Mononuclear cell (primary cell): ENCODE measurements around the gene ADGRG1. TPM values are rescaled to one million over a fixed set of nuclear protein-coding genes. Genes with fewer than 3 reads are reported as not detected.
"Not testable (repeated sequence)": the region's sequence is repeated elsewhere in the genome, so short reads cannot be mapped to it uniquely, and the experiment has no call there.

Experiments used
- H3K27me3 ChIP-seq: 2 replicates; pipeline ENCODE4 v1.6.0; 2011; ENCODE audit warnings: low read length, control low read depth; ENCODE audit not compliant: insufficient read depth
- H3K4me1 ChIP-seq: 2 replicates; pipeline ENCODE4 v1.5.1; 2011; ENCODE audit warnings: mild to moderate bottlenecking, low read length, control low read depth; ENCODE audit not compliant: insufficient read depth
- H3K4me3 ChIP-seq: 2 replicates; pipeline ENCODE4 v1.5.1; 2011; ENCODE audit warnings: mild to moderate bottlenecking, low read length, moderate library complexity
- H3K9me3 ChIP-seq: 2 replicates; pipeline ENCODE4 v1.5.1; 2011; ENCODE audit warnings: low read depth, mild to moderate bottlenecking, control low read depth, low read length
- total RNA-seq: library from RNA; depleted of rRNA; stranded (reverse); fragments of >200 nt; gene quantifications from one replicate; pipeline ENCODE4 v1.2.3, GENCODE V29; 2012

Gene ADGRG1
- total RNA-seq: 12.2 TPM

DNA sequence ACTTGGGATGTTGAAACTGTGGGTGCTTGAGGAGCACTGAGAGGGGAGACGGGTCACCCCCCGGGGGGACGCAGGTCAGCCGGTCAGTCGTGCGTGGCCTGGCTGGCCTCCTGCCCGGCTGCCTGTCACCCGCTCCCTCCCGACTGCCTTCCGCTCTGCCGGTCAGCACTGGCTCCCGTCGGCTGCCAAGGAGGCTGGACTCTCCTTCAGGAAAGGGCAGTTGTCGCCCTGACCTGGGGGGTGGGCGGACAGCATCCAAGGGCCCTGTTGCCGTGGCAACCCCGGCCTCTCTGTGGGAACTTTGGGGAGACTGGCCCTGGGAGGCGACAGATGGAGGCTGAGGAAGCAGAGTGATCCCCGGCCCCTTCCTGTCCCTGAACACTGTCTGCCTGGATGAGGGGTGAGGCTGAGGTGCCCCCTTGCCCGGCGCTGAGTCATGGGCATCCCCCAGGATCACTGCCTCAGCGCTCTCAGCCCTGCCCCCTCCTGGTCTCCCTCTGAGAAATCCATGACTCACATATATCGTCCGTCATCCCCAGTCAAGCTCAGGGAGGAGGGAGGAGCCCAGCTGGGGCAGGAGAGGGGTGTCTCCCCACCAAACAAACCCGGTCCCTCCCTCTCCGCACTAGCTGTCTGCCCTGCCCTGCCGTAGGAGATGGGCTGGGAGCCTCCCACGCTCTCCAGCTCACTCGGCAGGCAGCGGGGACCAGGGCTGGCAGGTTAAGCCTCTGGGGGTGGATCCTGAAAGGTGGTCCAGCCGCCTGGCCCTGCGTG lies at the start of gene ADGRG1:
Gene ADGRG1, plus strand, starts transcription at position 623 of the 774 bp plus-strand sequence. CDS start 21,658 bp downstream, outside the sequence.
- no peaks in the 10 kb centered on the region for H3K4me1 ChIP-seq
- no peaks in the 10 kb centered on the region for H3K9me3 ChIP-seq
- peaks cover 16% of the 10 kb centered on the region for H3K27me3 ChIP-seq
- H3K4me3 ChIP-seq: no peak within 1 kb of the TSS

DNA sequence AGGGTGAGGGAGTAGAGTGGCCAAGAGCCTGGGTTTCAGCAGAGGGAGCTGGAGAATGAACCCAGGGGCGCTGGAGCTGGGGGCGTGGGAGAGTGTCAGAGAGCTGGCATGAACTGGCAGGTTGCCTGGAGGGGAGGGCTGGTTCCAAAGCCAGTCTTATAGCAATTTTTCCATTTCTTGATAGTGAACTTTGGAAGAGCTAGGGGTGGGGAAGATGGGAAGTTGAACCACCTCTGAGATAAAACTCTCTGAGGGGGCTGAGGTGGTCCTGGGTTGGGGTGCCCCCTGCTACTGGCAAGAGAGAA lies 49.1 kb upstream of the ADGRG1 start:
- H3K4me3 ChIP-seq: no peak overlapping the region
- no peaks in the 10 kb centered on the region for H3K9me3 ChIP-seq
- H3K27me3 ChIP-seq: no peaks in the 10 kb centered on the region
- peaks cover 38% of the 10 kb centered on the region for H3K4me1 ChIP-seq

DNA sequence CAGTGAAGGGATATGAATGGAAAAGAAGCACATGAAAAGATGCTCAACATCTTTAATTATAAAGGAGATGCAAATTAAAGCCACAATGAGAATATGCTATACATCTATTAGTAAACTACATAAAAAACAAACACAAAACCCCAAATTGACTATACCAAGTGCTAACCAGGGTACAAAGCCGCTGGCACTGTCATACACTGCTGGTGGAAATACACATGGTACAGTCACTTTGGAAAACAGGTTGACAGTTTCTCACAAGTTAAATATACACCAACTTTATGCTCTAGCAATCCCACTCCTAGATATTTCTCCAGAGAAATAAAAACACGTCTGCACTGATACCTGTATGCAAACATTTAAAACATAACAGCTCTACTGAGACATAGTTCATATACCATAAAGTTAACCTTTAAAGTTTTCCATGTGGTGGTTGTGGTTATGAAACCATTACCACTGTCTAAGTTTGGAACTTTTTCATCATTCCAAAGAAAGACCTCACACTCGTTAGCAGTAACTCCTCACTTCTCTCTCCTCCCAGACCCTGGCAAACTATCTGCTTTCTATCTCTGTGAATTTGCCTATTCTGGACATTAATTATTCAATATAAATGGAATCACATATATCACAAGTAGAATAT lies 43.3 kb upstream of the ADGRG1 start:
- Histone ChIP-seq H3K4me1 (peaks cover 10% of the 10 kb centered on the region), H3K9me3 (no peaks in the 10 kb centered on the region), H3K27me3 (no peaks in the 10 kb centered on the region), H3K4me3 (no peak overlapping the region)

DNA sequence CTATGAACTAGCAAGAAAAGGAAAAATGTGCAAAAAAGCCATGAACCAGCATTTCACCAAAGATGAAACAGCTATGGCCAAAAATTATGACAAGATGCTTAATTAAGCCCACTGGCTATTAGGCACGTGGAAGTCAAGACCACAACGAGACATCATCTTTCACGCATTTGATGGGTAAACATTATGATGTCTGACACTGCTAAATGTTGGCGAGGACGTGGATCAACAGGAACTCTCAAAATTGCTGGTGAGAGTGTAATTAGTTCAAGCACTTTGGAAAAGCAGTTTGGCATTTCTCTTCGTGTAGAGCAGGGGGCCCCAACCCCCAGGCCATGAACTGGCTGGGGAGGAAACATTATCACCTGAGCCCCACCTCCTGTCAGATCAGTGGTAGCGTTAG lies 39.6 kb upstream of the ADGRG1 start:
- peaks cover 44% of the 10 kb centered on the region for H3K4me1 ChIP-seq
- no peaks in the 10 kb centered on the region for H3K9me3 ChIP-seq
- H3K27me3 ChIP-seq: no peaks in the 10 kb centered on the region
- H3K4me3 ChIP-seq: no peak overlapping the region

DNA sequence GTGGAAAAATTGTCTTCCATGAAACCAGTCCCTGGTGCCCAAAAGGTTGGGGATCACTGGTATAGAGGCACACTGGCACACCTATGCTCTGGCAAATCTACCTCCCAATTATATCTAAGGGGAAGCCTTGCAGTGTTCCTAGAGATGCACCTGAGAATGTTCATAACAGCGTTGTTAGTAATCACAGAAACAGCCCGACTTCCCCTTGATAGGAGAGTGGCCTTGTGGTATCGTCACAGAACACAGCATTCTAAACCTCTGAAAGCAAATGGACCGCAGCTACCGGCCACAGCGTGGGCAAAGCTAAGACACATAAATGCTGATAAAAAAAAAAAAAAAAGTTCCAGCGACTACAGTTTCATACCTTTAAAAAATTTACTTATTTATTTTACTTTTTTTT lies 39.1 kb upstream of the ADGRG1 start:
- H3K9me3 ChIP-seq: no peaks in the 10 kb centered on the region
- no peak overlapping the region for H3K4me3 ChIP-seq
- no peaks in the 10 kb centered on the region for H3K27me3 ChIP-seq
- H3K4me1 ChIP-seq: peaks cover 44% of the 10 kb centered on the region

DNA sequence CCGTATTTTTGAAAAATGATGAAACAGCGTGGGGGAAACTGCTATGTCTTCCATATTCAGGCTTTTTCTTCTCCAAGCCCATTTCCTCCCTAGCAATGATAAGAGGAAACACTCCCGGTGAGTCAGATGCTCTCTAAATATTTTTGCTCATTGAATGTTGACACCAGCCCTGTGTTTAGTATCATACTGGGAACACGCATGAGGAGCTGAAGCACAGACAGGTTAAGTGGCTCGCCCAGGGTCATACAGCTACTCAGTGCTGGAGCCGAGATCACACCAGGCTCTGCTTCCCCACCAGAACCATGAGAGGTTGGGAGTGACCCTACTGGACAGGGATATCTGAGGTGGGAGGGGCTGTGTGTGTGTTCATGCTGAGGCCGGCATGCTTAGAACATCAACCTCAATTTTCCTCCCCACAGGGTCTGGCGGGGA lies 37.8 kb upstream of the ADGRG1 start:
- H3K4me3 ChIP-seq: no peak overlapping the region
- H3K4me1 ChIP-seq: peaks cover 44% of the 10 kb centered on the region
- no peaks in the 10 kb centered on the region for H3K27me3 ChIP-seq
- no peaks in the 10 kb centered on the region for H3K9me3 ChIP-seq

DNA sequence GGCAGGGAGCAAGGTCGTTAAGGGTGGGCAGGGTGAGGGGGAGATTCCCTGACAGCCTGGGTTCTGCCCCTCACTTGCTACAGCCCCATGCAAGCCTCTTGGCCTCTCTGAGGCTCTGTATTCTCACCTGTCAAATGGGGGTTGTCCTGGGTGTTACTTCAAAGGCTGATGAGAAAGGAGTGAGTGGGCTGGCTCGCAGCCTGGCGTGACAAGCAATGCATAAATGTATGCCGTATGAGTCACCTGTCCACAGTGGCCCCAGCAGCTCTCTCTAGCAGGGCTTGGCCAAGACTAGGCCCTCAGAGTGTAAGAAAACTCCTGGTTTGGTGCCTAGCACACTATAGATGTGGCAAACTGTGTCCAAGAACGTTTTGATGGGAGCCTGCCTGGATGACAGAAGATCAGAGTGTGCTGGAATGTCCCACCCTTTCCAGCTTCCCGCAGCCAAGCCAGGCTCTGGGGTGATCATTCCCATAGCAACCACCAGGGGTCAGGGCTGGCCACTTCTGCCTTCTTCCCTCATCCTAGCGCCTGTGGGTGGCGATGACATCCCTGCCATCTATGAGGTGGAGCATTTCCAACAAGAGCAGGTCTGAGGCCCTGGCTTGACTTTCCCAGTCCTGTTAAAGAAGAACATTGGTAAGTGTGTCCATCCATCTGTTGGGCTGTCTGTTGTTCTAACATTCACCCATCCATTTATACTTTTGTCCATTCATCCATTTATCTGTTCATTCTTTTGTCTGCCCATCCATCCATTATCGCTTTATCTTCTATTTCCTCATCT lies 37.2 kb upstream of the ADGRG1 start:
- no peaks in the 10 kb centered on the region for H3K9me3 ChIP-seq
- no peaks in the 10 kb centered on the region for H3K27me3 ChIP-seq
- H3K4me3 ChIP-seq: no peak overlapping the region
- peaks cover 38% of the 10 kb centered on the region for H3K4me1 ChIP-seq

DNA sequence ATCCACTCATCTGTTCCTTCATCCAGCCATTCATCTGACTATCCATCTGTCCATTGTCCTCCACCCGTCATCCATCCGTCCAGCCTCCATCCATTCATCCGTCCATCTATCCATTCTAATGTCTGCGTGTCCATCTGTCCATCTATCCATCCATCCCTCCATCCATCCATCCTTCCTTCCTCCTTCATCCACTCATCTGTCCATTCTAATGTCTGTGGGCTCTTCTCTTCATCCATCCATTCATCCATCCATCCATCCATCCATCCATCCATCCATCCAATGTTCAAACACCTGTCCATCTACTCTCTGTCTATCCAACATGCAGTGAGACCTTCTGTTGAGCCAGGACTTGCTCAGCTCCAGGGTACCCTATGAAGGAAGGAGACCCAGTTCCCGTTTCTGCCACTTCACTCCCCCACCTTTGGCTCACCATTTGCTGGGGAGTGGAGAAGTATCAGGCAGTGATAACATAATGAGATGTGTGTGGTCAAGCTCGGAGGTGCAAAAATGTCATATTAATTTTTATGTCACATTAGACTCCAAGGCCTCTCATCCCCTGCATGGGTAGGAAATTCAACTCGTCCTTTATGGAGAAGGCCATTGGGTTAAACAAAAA lies 36.5 kb upstream of the ADGRG1 start:
- H3K4me1 ChIP-seq: peaks cover 38% of the 10 kb centered on the region
- no peaks in the 10 kb centered on the region for H3K27me3 ChIP-seq
- H3K9me3 ChIP-seq: peaks cover 3% of the 10 kb centered on the region
- H3K4me3 ChIP-seq: no peak overlapping the region

DNA sequence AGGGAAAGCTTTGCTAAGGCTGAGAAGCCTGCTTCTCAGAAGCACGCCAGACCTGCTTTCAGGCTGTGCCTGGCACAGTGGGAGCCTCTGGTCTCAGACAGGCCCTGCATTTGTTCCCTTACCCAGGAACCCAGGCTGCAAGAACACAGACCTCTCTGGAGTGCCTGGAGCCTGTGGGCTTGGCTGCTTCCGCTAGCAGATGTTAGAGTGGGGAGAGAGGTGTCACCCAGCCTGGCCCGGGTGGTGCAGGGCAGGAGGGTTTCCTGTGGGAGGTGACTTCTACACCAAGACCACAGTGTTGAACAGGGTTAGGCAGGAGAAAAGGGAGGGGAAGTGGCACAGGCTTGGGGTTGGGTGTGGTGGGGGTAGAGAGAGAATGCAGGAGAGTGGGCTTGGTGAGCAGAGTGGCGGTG lies 35.8 kb upstream of the ADGRG1 start:
- Histone ChIP-seq H3K27me3 (no peaks in the 10 kb centered on the region), H3K4me3 (no peak overlapping the region), H3K4me1 (peaks cover 36% of the 10 kb centered on the region), H3K9me3 (peaks cover 9% of the 10 kb centered on the region)

DNA sequence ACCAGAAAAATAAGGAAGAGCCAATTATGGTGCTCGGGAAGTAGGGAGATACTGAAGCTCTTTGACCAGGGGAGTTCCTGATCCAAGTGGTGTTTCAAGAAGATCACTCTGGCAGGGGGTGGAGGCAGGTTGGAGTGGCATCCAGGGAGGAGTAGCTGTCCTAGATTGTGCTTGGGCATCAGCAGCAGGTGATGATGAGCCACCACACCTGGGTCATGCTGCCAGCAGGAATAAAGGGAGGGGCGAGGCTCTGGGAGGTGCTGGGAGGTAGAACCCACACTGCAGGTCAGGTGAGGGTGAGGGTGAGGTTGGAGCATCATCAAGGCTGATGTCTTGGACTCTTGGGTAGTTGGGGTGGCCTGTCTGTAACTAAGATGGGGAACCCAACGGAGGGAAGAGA lies 35.4 kb upstream of the ADGRG1 start:
- H3K4me3 ChIP-seq: no peak overlapping the region
- H3K4me1 ChIP-seq: peaks cover 35% of the 10 kb centered on the region
- H3K27me3 ChIP-seq: no peaks in the 10 kb centered on the region
- peaks cover 9% of the 10 kb centered on the region for H3K9me3 ChIP-seq

DNA sequence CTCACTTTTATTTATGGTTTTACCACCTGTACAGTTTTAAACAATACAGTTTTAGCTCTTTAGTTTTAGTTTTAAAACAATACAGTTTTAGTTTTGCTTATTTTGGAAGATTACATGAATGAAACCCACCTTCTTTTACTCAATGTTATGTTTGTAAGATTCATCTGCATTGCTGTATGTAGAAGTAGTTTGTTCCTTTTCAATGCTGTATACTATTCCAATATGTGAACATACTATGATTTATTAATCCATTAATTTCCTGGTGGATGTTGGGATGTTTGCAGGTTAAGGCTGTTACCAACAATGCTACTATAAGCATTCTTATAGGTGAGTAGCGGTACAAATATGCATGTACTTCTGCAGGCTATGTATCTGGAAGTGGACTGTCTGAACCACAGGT lies 34.4 kb upstream of the ADGRG1 start:
- Histone ChIP-seq H3K9me3 (peaks cover 9% of the 10 kb centered on the region), H3K4me1 (peaks cover 35% of the 10 kb centered on the region)

DNA sequence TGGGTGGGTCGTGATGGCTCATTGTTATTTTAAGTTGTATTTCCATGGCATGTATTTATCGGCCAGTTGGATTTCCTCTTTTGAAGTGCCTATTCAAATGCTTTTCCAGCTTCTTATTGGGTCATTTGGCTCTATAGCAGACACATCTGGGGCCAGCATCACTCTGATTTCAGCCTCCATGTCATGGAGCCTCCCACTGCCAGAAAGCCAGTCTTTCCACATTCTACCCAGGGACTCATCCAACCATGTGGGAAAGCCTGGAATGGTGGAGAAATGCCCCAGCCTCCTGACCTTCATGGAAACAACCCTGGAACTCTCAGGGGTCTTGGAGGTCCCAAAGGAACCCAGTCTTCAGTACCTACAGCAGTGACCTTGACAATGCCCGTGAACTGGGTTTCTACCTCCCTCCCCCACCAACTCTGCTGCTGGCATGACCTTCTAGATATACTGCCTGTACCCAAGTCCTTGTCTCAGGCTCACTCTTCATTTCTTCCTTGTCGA lies 33.8 kb upstream of the ADGRG1 start:
- H3K9me3 ChIP-seq: peaks cover 9% of the 10 kb centered on the region
- H3K4me3 ChIP-seq: no peak overlapping the region
- H3K4me1 ChIP-seq: peaks cover 38% of the 10 kb centered on the region
- peaks cover 3% of the 10 kb centered on the region for H3K27me3 ChIP-seq

More for the DNA sequence above, 34.4 kb upstream of the ADGRG1 start:
- Histone ChIP-seq H3K27me3 (peaks cover 3% of the 10 kb centered on the region), H3K4me3 (no peak overlapping the region)

DNA sequence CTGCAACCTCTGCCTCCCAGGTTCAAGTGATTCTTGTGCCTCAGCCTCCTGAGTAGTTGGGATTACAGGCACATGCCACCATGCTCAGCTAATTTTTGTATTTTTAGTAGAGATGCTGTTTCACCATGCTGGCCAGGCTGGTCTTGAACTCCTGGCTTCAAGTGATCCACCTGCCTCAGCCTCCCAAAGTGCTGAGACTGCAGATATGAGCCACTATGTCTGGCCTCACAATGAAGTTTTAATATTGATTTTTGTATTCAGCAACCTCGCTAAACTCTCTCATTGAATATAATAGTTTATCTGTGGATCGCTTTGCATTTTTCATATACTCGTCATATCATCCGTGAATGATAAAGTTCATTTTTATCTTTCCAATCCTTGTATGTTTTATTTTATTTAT lies 32.2 kb upstream of the ADGRG1 start:
- not testable (repeated sequence) for H3K9me3 ChIP-seq, H3K27me3 ChIP-seq, H3K4me3 ChIP-seq
- peaks cover 42% of the 10 kb centered on the region for H3K4me1 ChIP-seq

DNA sequence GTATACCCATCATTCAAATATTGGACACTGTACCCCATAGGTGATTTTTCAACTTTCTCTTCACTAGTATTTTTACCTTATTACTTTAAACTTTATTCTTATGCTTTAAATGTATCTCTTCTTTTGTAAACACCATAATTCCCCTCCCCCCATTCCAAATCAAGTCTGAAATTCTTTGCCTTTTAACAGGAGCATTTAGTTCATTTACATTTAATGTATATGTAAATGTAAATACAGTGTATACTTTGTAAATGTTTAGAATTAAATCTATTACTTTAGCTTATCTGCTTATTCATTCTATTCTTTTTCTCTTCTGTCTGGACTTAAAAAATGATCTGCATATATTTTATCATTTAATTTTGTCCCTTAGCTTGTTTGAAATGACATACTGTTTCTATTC lies 30.0 kb upstream of the ADGRG1 start:
- Histone ChIP-seq H3K4me3 (no peak overlapping the region), H3K4me1 (peaks cover 37% of the 10 kb centered on the region), H3K9me3 (peaks cover 9% of the 10 kb centered on the region), H3K27me3 (peaks cover 3% of the 10 kb centered on the region)
